HCEC 1CT (cell line): Measurements from ENCODE around the gene PDZD2.
"Not testable (repeated sequence)": the region's sequence is repeated elsewhere in the genome, so short reads cannot be mapped to it uniquely, and the experiment has no call there.

Experiments
- DNase-seq: peaks from one replicate; pipeline ENCODE4 v3.0.0-alpha.2; 2017

The PDZD2 gene

GRCh38 chr5:31987985-31988710, 349.2 kb downstream of the PDZD2 start:
- DNase-seq, result peak; percentile 91

- DNase-seq, result no peak
Observed at GRCh38 chr5:31990081-31990650, 351.2 kb downstream of the PDZD2 start.

DNA sequence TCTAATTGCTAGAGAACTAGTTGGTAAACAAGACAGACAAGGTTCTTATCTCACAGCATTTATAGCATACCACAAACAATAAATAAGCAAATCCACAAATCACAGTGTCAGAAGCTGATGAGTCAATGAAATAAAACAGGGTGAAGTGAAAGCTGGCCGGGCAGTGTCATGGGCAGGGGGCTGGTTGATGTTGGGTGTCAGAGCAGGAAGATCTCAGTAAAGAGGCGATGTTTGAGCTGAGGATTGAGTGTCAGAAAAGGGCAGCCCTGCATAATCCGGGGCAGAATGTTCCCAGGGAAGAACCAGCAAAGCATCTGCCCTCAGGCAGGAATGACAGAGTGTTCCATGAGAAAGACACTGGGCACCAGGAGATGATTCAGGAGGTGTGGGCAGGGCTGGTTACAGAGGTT, 351.8 kb downstream of the PDZD2 start:
- no peak for DNase-seq

DNA sequence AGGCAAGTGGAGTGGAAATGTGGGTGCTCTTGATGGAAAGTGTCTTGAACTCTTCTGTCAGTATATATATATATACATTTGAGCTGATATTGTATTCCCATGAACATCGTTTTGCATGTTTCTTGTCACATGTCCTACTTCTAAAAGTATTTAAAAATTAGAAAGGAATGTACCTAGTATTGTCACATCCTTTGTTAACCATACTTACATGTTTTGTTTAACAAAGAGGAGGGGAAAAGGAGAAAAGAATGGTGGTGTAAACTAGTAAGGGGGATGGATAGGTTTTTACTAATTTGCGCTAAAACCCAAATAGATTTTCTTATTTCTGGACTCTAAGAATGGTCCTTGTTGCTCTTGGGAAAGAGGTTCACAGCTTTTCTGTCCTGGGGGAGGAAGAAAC, 353.4 kb downstream of the PDZD2 start:
- DNase-seq, result no peak

- DNase-seq, result peak; percentile 5
Observed at GRCh38 chr5:31993165-31993961, 354.4 kb downstream of the PDZD2 start.

- DNase-seq, result no peak
Observed at GRCh38 chr5:31995006-31995405, 356.1 kb downstream of the PDZD2 start.

- no peak for DNase-seq
Observed at GRCh38 chr5:31995714-31996113, 356.8 kb downstream of the PDZD2 start.

DNA sequence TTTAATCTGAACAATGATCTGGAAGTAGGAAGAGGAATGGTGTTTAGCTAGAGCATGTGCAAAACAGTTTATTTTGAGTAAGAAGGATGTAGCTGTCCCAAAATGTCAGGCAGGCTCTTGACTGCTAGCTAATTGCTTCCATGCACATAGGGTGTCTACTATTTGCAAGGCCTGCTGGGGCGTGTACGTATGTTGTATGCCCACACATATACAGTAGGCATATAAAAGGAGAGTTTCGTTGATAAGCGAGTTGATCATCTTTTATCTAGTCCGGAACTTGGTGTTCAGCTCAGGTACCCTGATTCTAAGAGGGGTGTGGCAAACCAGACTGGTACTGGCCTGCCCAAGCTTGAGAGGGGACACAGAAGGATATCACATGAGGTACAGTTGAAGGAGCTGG, 358.0 kb downstream of the PDZD2 start:
- no peak for DNase-seq

DNA sequence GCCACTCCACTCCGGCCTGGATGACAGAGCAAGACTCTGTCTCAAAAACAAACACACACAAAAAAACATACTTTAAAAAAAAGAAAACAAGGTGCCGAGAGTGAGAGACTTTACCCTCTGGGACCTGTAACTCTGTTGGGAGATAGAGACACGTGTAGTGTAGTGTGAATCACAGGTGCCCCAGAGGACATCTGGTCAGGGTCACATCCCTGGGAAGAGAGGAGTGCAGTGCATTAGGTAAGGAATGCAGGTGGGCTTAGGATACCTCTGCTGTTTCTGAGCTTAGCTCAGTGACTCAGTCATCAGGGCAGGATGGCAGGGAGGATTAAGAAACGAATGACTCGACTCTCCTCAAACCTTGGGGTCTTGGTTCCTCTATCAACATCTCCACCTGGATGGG, 360.5 kb downstream of the PDZD2 start:
- no peak for DNase-seq

GRCh38 chr5:32000731-32001130, 361.8 kb downstream of the PDZD2 start:
- no peak for DNase-seq

- no peak for DNase-seq
Observed at GRCh38 chr5:32001284-32001683, 362.4 kb downstream of the PDZD2 start.

DNA sequence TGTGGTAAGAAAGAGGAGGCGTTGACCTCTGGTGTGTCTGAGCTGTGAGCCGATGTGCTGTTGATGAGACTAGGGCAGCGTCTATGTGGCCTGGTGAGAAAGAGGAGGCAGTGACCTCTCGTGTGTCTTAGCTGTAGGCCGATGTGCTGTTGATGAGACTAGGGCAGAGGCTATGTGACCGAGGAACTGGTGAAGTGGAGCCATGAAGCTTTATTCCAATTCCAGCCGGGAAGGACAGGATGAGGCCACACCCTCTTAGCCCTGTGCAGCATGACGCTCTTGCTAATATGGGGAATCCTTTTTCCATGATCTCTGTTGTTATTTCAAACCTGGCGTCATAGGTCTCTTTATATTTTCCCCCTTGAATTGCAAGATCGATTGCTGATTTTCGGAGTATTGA, 362.8 kb downstream of the PDZD2 start:
- no peak for DNase-seq

GRCh38 chr5:32002755-32003154, 363.8 kb downstream of the PDZD2 start:
- no peak for DNase-seq

DNA sequence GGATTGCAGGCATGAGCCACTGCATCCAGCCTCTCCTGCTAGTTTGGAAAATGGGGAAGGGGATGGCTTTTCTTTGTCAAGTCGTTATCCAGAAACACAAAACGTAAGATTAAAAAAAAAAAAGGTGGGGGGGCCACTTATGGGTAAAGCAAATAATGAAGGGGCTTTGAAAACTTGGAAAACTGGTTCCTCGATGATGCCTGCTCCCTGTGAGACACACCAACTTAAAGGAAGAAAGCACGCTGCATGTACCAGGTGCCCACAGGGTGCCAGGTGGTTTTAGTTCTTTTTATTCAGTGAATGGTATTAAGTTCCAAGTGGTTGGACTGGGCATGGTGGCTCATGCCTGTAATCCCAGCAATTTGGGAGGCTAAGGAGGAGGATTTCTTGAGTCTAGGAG, 365.1 kb downstream of the PDZD2 start:
- no peak for DNase-seq

DNA sequence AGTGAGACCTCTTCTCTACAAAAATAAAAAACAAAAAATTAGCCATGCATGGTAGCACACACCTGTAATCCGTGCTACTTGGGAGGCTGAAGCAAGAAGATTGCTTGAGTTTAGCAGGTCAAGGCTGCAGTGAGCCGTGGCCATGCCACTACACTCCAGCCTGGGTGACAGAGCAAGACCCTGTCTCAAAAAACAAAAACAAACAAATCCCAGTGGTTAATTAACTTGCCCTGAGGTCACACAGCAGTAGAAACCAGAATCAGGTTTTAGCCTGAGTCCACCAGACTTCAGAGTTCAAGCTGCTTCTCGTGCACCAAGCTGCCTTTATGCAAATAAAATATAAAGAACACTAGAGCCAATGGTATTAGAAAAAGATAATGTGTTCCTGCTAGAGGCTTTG, 365.5 kb downstream of the PDZD2 start:
- DNase-seq, result no peak

GRCh38 chr5:32008746-32009145, 369.8 kb downstream of the PDZD2 start:
- no peak for DNase-seq

- DNase-seq, result no peak
Observed at GRCh38 chr5:32013658-32014057, 374.7 kb downstream of the PDZD2 start.

DNA sequence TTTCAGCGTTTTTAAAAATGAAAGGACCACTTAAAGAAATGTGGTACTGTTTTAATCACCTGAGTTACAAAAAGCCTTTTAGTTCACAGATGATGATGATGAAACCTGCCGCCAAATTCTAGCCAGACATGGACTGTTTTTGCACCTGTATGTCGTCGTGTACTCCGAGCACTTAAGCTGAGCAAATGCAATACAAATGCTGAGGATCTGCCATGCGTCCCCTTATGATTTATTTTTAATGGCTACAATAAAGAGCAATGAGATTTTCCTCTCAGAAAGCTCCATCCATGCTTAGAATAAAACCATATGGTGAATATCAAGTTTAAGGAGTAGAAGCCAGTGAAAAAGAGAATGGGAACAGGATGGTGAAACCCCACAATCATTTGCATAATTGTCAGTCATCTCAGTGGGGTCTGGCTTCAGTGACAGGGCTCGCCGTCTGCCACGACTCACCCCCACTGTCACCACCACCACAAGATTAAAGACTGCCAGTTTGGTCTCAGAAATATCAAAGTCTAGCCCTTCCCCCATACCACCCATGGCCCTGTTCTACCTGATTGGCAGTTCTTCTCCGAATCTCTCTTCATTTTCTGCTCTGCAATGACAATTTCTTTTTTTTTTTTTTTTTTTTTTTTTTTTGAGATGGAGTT, 375.3 kb downstream of the PDZD2 start:
- no peak for DNase-seq

DNA sequence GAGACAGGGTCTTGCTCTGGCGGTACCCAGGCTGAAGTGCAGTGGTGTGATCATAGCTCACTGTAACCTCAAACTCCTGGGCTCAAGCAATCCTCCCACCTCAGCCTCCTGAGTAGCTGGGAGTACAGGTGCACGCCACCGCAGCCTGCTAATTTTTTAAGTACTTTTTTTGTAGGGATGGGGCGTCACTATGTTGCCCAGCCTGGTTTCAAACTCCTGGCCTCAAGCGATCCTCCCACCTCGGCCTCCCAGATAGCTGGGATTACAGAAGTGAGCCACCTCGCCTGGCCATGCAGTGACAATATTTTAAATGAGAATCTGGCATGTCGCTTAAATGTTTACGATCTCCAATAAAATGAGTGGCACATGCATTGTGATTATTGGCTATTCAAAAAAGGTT, 376.3 kb downstream of the PDZD2 start:
- DNase-seq, result not testable (repeated sequence)

GRCh38 chr5:32017692-32018367, 378.9 kb downstream of the PDZD2 start:
- DNase-seq, result no peak

- DNase-seq, result no peak
Observed at GRCh38 chr5:32018476-32019436, 379.8 kb downstream of the PDZD2 start.

DNA sequence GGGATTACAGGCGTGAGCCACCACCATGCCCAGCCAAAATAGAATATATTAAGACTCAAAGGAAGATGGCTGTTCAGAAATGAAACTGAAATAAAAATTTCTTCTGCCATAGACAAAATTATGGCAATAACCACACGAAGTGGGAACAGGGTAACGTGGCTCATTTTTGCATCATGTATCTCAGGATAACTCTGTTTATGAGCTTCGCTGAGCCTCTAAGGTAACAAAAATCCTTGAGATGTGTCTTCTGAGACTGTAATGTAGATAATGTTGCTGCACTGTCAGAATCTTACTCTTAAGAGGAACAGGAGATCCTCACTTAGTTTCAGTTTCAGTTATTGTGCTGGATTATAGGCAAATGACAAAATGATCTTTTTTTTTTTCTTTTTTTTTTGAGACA, 381.3 kb downstream of the PDZD2 start:
- DNase-seq, result no peak
